HAP-1 (cell line): Measurements from ENCODE around the gene TMEM131.
"Not testable (repeated sequence)": the region's sequence is repeated elsewhere in the genome, so short reads cannot be mapped to it uniquely, and the experiment has no call there.

Experiments used
- DNase-seq, 2 experiments: peaks; one replicate each; pipeline ENCODE4 v3.0.0-alpha.2; 2016 to 2020; ENCODE audit warnings: low spot score in 2 of 2
- H3K27me3 ChIP-seq: fragments of 250-450 bp; sonication (Bioruptor Pico); 2 replicates; pipeline ENCODE4 v1.5.1; 2020; ENCODE audit warnings: low read depth, mild to moderate bottlenecking, moderate library complexity
- H3K36me3 ChIP-seq: fragments of 250-450 bp; sonication (Bioruptor Pico); replicated peaks from 2 replicates; pipeline ENCODE4 v1.5.1; 2020; ENCODE audit warnings: mild to moderate bottlenecking
- H3K4me1 ChIP-seq: fragments of 250-450 bp; sonication (Bioruptor Pico); 2 replicates; pipeline ENCODE4 v1.5.1; 2020; ENCODE audit warnings: mild to moderate bottlenecking
- H3K4me3 ChIP-seq: fragments of 250-450 bp; sonication (Bioruptor Pico); 2 replicates; pipeline ENCODE4 v1.5.1; 2020; ENCODE audit warnings: mild to moderate bottlenecking, moderate library complexity
- H3K9me3 ChIP-seq: fragments of 250-450 bp; sonication (Bioruptor Pico); 2 replicates; pipeline ENCODE4 v1.5.1; 2020; ENCODE audit warnings: mild to moderate bottlenecking, moderate library complexity
- in situ Hi-C: fragments of 300-500 bp; cut with MboI; formaldehyde crosslinking; loops from 3 replicates; pipeline ENCODE4 v1.14.3; 2020; ENCODE audit warnings: low sequenced_read_pairs, inconsistent platforms, mixed read lengths

Gene TMEM131

GRCh38 chr2:97913846-97914245 is 81.9 kb downstream of the TMEM131 start:
- Histone ChIP-seq H3K9me3 (no peaks in the 10 kb centered on the region), H3K27me3 (no peaks in the 10 kb centered on the region), H3K4me3 (no peak overlapping the region), H3K36me3 (no peaks in the 10 kb centered on the region), H3K4me1 (no peaks in the 10 kb centered on the region)
- in situ Hi-C loops: no loop called here
- no peak for DNase-seq

GRCh38 chr2:97911922-97912575 is 83.7 kb downstream of the TMEM131 start:
- H3K36me3 ChIP-seq: no peaks in the 10 kb centered on the region
- DNase-seq: no peak
- no peaks in the 10 kb centered on the region for H3K27me3 ChIP-seq
- H3K9me3 ChIP-seq: no peaks in the 10 kb centered on the region
- in situ Hi-C loops: no loop called here
- H3K4me1 ChIP-seq: no peaks in the 10 kb centered on the region
- H3K4me3 ChIP-seq: no peak overlapping the region

GRCh38 chr2:97911206-97911921 is 84.4 kb downstream of the TMEM131 start:
- no peak for DNase-seq
- Histone ChIP-seq H3K9me3 (no peaks in the 10 kb centered on the region), H3K4me1 (no peaks in the 10 kb centered on the region), H3K4me3 (no peak overlapping the region), H3K27me3 (no peaks in the 10 kb centered on the region), H3K36me3 (no peaks in the 10 kb centered on the region; the same call in 1 of the 2 replicates)
- in situ Hi-C loops: no loop called here

GRCh38 chr2:97910403-97911205 is 85.1 kb downstream of the TMEM131 start:
- Histone ChIP-seq H3K9me3 (no peaks in the 10 kb centered on the region), H3K27me3 (no peaks in the 10 kb centered on the region), H3K4me3 (no peak overlapping the region), H3K36me3 (peaks cover 3% of the 10 kb centered on the region; the same call in 1 of the 2 replicates), H3K4me1 (no peaks in the 10 kb centered on the region)
- in situ Hi-C loops: no loop called here
- DNase-seq: no peak

GRCh38 chr2:97908208-97908676 is 87.5 kb downstream of the TMEM131 start:
- no peaks in the 10 kb centered on the region for H3K4me1 ChIP-seq
- peaks cover 3% of the 10 kb centered on the region; the same call in 1 of the 2 replicates for H3K36me3 ChIP-seq
- H3K27me3 ChIP-seq: no peaks in the 10 kb centered on the region
- no peak overlapping the region for H3K4me3 ChIP-seq
- in situ Hi-C loops: no loop called here
- no peaks in the 10 kb centered on the region for H3K9me3 ChIP-seq
- no peak for DNase-seq

- no peak overlapping the region for H3K4me3 ChIP-seq
- no peaks in the 10 kb centered on the region for H3K27me3 ChIP-seq
- in situ Hi-C loops: no loop called here
Observed at GRCh38 chr2:97907369-97908100, 88.2 kb downstream of the TMEM131 start.

GRCh38 chr2:97906307-97906706 is 89.4 kb downstream of the TMEM131 start:
- in situ Hi-C loops: no loop called here
- Histone ChIP-seq H3K36me3 (peaks cover 3% of the 10 kb centered on the region; the same call in 1 of the 2 replicates), H3K27me3 (no peaks in the 10 kb centered on the region), H3K9me3 (no peaks in the 10 kb centered on the region), H3K4me1 (no peaks in the 10 kb centered on the region), H3K4me3 (no peak overlapping the region)
- no peak for DNase-seq

More at GRCh38 chr2:97907369-97908100, 88.2 kb downstream of the TMEM131 start:
- Histone ChIP-seq H3K9me3 (no peaks in the 10 kb centered on the region), H3K4me1 (no peaks in the 10 kb centered on the region), H3K36me3 (peaks cover 3% of the 10 kb centered on the region; the same call in 1 of the 2 replicates)
- no peak for DNase-seq

GRCh38 chr2:97905294-97905693 is 90.5 kb downstream of the TMEM131 start:
- in situ Hi-C loops: no loop called here
- H3K4me3 ChIP-seq: no peak overlapping the region

GRCh38 chr2:97901862-97902261 is 93.9 kb downstream of the TMEM131 start:
- Histone ChIP-seq H3K27me3 (no peaks in the 10 kb centered on the region), H3K36me3 (peaks cover 3% of the 10 kb centered on the region; the same call in 1 of the 2 replicates), H3K9me3 (no peaks in the 10 kb centered on the region), H3K4me3 (no peak overlapping the region), H3K4me1 (no peaks in the 10 kb centered on the region)
- no peak for DNase-seq
- in situ Hi-C loops: no loop called here

More at GRCh38 chr2:97905294-97905693, 90.5 kb downstream of the TMEM131 start:
- Histone ChIP-seq H3K36me3 (peaks cover 3% of the 10 kb centered on the region; the same call in 1 of the 2 replicates), H3K27me3 (no peaks in the 10 kb centered on the region), H3K9me3 (no peaks in the 10 kb centered on the region), H3K4me1 (no peaks in the 10 kb centered on the region)
- DNase-seq: no peak

- DNase-seq: no peak
- in situ Hi-C loops: no loop called here
- Histone ChIP-seq H3K4me3 (no peak overlapping the region), H3K9me3 (no peaks in the 10 kb centered on the region), H3K36me3 (no peaks in the 10 kb centered on the region), H3K4me1 (no peaks in the 10 kb centered on the region), H3K27me3 (no peaks in the 10 kb centered on the region)
Observed at GRCh38 chr2:97900806-97901205, 94.9 kb downstream of the TMEM131 start.

GRCh38 chr2:97893042-97893441 is 102.7 kb downstream of the TMEM131 start:
- H3K4me1 ChIP-seq, H3K27me3 ChIP-seq, DNase-seq, H3K36me3 ChIP-seq, H3K4me3 ChIP-seq, H3K9me3 ChIP-seq, in situ Hi-C loops: not testable (repeated sequence)

- Histone ChIP-seq H3K9me3 (no peaks in the 10 kb centered on the region), H3K27me3 (no peaks in the 10 kb centered on the region), H3K4me3 (no peak overlapping the region), H3K36me3 (peaks cover 15% of the 10 kb centered on the region), H3K4me1 (no peaks in the 10 kb centered on the region)
- in situ Hi-C loops: no loop called here
- no peak for DNase-seq
Observed at GRCh38 chr2:97891611-97892010, 104.1 kb downstream of the TMEM131 start.

- Histone ChIP-seq H3K9me3 (peaks cover 8% of the 10 kb centered on the region), H3K4me1 (no peaks in the 10 kb centered on the region), H3K4me3 (no peak overlapping the region), H3K36me3 (peaks cover 28% of the 10 kb centered on the region), H3K27me3 (no peaks in the 10 kb centered on the region)
- no peak for DNase-seq
- in situ Hi-C loops: no loop called here
Observed at GRCh38 chr2:97889156-97889555, 106.6 kb downstream of the TMEM131 start.
